Keratinocyte (primary cell): ENCODE data around the gene LCA5.

Experiments used
- EZH2 ChIP-seq: IDR thresholded peaks from one replicate; pipeline ENCODE4 v1.6.1; 2012; ENCODE audit warnings: inconsistent platforms, mild to moderate bottlenecking, low read length, moderate library complexity
- TF ChIP-seq, protein P1 (sequence below), 3 experiments: IDR thresholded peaks in 1 of 3; conservative IDR thresholded peaks in 1 of 3; optimal IDR thresholded peaks in 1 of 3; 2 replicates in 2 of 3; 3 replicates in 1 of 3; pipeline versions ENCODE3 to v1.5.1; 2011; ENCODE audit warnings: low read length in 3 of 3, mild to moderate bottlenecking in 3 of 3, moderate library complexity in 2 of 3, control low read depth in 1 of 3, inconsistent platforms in 1 of 3; ENCODE audit not compliant: insufficient read depth in 2 of 3; ENCODE audit errors: extremely low read depth in 1 of 3

DNA sequence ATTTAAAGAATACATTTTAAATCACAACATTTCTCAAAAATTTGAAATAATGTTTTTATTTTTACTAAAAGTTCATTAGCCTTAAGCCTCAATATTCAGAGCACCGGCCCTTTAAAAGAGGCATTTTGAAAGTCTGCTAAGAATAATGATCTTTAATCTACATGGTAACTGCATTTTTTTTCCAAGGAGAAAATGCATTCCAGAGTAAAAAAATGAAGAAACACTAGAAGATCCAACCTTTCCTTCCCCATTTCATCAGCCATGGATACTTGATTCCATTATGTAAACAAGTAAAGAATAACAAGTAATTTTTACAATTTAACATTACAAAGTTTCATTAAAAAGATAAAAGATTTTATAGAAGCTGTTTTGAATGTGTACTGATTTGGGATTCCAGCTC lies 21.8 kb downstream of the LCA5 start:
- TF ChIP-seq, protein P1, sequence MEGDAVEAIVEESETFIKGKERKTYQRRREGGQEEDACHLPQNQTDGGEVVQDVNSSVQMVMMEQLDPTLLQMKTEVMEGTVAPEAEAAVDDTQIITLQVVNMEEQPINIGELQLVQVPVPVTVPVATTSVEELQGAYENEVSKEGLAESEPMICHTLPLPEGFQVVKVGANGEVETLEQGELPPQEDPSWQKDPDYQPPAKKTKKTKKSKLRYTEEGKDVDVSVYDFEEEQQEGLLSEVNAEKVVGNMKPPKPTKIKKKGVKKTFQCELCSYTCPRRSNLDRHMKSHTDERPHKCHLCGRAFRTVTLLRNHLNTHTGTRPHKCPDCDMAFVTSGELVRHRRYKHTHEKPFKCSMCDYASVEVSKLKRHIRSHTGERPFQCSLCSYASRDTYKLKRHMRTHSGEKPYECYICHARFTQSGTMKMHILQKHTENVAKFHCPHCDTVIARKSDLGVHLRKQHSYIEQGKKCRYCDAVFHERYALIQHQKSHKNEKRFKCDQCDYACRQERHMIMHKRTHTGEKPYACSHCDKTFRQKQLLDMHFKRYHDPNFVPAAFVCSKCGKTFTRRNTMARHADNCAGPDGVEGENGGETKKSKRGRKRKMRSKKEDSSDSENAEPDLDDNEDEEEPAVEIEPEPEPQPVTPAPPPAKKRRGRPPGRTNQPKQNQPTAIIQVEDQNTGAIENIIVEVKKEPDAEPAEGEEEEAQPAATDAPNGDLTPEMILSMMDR (optimal IDR thresholded peaks at IDR 0.05 in 1 of 3, IDR thresholded peaks at IDR 0.05 in 1 of 3, conservative IDR thresholded peaks at IDR 0.05 in 1 of 3; ENCODE audit: extremely low read depth in 1 of 3, insufficient read depth in 2 of 3, low read length in 3 of 3) = no peak
- TF ChIP-seq EZH2 = no peak
